ENCODE results near the gene PPIH.

DNA sequence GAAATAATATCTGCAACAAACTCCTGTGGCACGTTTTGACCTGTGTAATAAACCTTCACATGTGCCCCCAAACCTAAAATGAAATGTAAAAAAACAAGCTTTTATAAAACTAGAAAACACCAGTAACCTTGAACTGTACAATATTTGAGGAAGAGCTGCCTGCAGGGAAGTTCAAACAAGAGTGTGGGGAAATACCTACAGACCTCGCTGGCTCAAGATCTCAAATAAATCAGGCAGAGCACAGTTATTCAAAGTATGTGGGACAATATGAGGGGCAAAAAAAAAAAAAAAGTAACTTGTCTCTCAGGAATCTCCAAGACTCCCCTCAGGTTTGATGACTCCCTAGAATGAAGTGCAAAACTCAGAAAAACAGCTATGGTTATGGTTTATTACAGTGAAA, 37.9 kb upstream of the PPIH start:
- TF ChIP-seq, protein P1, sequence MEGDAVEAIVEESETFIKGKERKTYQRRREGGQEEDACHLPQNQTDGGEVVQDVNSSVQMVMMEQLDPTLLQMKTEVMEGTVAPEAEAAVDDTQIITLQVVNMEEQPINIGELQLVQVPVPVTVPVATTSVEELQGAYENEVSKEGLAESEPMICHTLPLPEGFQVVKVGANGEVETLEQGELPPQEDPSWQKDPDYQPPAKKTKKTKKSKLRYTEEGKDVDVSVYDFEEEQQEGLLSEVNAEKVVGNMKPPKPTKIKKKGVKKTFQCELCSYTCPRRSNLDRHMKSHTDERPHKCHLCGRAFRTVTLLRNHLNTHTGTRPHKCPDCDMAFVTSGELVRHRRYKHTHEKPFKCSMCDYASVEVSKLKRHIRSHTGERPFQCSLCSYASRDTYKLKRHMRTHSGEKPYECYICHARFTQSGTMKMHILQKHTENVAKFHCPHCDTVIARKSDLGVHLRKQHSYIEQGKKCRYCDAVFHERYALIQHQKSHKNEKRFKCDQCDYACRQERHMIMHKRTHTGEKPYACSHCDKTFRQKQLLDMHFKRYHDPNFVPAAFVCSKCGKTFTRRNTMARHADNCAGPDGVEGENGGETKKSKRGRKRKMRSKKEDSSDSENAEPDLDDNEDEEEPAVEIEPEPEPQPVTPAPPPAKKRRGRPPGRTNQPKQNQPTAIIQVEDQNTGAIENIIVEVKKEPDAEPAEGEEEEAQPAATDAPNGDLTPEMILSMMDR (tag by site-specific recombination; IDR thresholded peaks at IDR 0.05) = no peak
- TF ChIP-seq ZNF302 (tag by site-specific recombination; IDR thresholded peaks at IDR 0.05; ENCODE audit: low read depth) (no peak), SP2 (tag by site-specific recombination; IDR thresholded peaks at IDR 0.05) (no peak), KLF7 (tag by site-specific recombination; IDR thresholded peaks at IDR 0.05; ENCODE audit: borderline replicate concordance) (no peak), ZNF768 (tag by site-specific recombination; IDR thresholded peaks at IDR 0.05) (no peak), TCF7L2 (IDR thresholded peaks at IDR 0.05; ENCODE audit: borderline replicate concordance, low read depth, low read length) (no peak), MEIS1 (CRISPR knock-in tag; IDR thresholded peaks at IDR 0.05; ENCODE audit: borderline replicate concordance) (no peak), ZNF274 (IDR thresholded peaks at IDR 0.05; ENCODE audit: low read length) (no peak), ZNF274 (tag by site-specific recombination; IDR thresholded peaks at IDR 0.05; ENCODE audit: borderline replicate concordance) (no peak)
- TF ChIP-seq, protein P2, sequence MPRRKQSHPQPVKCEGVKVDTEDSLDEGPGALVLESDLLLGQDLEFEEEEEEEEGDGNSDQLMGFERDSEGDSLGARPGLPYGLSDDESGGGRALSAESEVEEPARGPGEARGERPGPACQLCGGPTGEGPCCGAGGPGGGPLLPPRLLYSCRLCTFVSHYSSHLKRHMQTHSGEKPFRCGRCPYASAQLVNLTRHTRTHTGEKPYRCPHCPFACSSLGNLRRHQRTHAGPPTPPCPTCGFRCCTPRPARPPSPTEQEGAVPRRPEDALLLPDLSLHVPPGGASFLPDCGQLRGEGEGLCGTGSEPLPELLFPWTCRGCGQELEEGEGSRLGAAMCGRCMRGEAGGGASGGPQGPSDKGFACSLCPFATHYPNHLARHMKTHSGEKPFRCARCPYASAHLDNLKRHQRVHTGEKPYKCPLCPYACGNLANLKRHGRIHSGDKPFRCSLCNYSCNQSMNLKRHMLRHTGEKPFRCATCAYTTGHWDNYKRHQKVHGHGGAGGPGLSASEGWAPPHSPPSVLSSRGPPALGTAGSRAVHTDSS (tag by site-specific recombination; IDR thresholded peaks at IDR 0.05) = no peak
- TF ChIP-seq, protein P3, sequence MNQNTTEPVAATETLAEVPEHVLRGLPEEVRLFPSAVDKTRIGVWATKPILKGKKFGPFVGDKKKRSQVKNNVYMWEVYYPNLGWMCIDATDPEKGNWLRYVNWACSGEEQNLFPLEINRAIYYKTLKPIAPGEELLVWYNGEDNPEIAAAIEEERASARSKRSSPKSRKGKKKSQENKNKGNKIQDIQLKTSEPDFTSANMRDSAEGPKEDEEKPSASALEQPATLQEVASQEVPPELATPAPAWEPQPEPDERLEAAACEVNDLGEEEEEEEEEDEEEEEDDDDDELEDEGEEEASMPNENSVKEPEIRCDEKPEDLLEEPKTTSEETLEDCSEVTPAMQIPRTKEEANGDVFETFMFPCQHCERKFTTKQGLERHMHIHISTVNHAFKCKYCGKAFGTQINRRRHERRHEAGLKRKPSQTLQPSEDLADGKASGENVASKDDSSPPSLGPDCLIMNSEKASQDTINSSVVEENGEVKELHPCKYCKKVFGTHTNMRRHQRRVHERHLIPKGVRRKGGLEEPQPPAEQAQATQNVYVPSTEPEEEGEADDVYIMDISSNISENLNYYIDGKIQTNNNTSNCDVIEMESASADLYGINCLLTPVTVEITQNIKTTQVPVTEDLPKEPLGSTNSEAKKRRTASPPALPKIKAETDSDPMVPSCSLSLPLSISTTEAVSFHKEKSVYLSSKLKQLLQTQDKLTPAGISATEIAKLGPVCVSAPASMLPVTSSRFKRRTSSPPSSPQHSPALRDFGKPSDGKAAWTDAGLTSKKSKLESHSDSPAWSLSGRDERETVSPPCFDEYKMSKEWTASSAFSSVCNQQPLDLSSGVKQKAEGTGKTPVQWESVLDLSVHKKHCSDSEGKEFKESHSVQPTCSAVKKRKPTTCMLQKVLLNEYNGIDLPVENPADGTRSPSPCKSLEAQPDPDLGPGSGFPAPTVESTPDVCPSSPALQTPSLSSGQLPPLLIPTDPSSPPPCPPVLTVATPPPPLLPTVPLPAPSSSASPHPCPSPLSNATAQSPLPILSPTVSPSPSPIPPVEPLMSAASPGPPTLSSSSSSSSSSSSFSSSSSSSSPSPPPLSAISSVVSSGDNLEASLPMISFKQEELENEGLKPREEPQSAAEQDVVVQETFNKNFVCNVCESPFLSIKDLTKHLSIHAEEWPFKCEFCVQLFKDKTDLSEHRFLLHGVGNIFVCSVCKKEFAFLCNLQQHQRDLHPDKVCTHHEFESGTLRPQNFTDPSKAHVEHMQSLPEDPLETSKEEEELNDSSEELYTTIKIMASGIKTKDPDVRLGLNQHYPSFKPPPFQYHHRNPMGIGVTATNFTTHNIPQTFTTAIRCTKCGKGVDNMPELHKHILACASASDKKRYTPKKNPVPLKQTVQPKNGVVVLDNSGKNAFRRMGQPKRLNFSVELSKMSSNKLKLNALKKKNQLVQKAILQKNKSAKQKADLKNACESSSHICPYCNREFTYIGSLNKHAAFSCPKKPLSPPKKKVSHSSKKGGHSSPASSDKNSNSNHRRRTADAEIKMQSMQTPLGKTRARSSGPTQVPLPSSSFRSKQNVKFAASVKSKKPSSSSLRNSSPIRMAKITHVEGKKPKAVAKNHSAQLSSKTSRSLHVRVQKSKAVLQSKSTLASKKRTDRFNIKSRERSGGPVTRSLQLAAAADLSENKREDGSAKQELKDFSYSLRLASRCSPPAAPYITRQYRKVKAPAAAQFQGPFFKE (tag by site-specific recombination; IDR thresholded peaks at IDR 0.05; ENCODE audit: borderline replicate concordance) = no peak
- TF ChIP-seq, protein P4, sequence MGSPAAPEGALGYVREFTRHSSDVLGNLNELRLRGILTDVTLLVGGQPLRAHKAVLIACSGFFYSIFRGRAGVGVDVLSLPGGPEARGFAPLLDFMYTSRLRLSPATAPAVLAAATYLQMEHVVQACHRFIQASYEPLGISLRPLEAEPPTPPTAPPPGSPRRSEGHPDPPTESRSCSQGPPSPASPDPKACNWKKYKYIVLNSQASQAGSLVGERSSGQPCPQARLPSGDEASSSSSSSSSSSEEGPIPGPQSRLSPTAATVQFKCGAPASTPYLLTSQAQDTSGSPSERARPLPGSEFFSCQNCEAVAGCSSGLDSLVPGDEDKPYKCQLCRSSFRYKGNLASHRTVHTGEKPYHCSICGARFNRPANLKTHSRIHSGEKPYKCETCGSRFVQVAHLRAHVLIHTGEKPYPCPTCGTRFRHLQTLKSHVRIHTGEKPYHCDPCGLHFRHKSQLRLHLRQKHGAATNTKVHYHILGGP (tag by site-specific recombination; IDR thresholded peaks at IDR 0.05) = no peak
- TF ChIP-seq, protein P5, sequence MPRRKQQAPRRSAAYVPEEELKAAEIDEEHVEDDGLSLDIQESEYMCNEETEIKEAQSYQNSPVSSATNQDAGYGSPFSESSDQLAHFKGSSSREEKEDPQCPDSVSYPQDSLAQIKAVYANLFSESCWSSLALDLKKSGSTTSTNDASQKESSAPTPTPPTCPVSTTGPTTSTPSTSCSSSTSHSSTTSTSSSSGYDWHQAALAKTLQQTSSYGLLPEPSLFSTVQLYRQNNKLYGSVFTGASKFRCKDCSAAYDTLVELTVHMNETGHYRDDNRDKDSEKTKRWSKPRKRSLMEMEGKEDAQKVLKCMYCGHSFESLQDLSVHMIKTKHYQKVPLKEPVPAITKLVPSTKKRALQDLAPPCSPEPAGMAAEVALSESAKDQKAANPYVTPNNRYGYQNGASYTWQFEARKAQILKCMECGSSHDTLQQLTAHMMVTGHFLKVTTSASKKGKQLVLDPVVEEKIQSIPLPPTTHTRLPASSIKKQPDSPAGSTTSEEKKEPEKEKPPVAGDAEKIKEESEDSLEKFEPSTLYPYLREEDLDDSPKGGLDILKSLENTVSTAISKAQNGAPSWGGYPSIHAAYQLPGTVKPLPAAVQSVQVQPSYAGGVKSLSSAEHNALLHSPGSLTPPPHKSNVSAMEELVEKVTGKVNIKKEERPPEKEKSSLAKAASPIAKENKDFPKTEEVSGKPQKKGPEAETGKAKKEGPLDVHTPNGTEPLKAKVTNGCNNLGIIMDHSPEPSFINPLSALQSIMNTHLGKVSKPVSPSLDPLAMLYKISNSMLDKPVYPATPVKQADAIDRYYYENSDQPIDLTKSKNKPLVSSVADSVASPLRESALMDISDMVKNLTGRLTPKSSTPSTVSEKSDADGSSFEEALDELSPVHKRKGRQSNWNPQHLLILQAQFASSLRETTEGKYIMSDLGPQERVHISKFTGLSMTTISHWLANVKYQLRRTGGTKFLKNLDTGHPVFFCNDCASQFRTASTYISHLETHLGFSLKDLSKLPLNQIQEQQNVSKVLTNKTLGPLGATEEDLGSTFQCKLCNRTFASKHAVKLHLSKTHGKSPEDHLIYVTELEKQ (tag by site-specific recombination; IDR thresholded peaks at IDR 0.05; ENCODE audit: borderline replicate concordance) = no peak
